ENCODE measurements around the gene ODF2. TPM values are rescaled to one million over a fixed set of nuclear protein-coding genes. Genes with fewer than 3 reads are reported as not detected.

ODF2 gene
- polyA plus RNA-seq, 1 of the 3 experiments (the other 2 are of a cell fraction) = 35.7 TPM

- 80% methylated on average over 5 of the region's 5 CpGs for WGBS (ENCODE audit: low lambda C conversion rate)
- Histone ChIP-seq H3K4me3 (ENCODE audit: low read depth in 2 of 2, low read length in 1 of 2) (no peak overlapping the region), H3K9me2 (no peaks in the 10 kb centered on the region), H3K9ac (no peak overlapping the region), H3K9me3 (no peaks in the 10 kb centered on the region), H4K20me1 (ENCODE audit: insufficient read depth) (no peaks in the 10 kb centered on the region), H3K79me2 (ENCODE audit: insufficient read depth) (no peaks in the 10 kb centered on the region), H2AFZ (ENCODE audit: low read depth) (no peak overlapping the region), H3K27me3 (ENCODE audit: insufficient read depth) (no peaks in the 10 kb centered on the region), H3K36me3 (replicated peaks in 1 of 2; ENCODE audit: control insufficient read depth in 1 of 2, insufficient read depth in 2 of 2, low read length in 1 of 2) (peaks cover 11 to 13% of the 10 kb centered on the region in 2 experiments), H3K27ac (ENCODE audit: low read depth in 2 of 2, low read length in 1 of 2) (no peak overlapping the region), H3F3A (replicated peaks; ENCODE audit: insufficient read depth) (peaks cover 3% of the 10 kb centered on the region), H3K4me1 (ENCODE audit: control insufficient read depth in 1 of 2, insufficient read depth in 2 of 2, low read depth in 1 of 2, low read length in 1 of 2) (no peaks in the 10 kb centered on the region), H3K4me2 (no peak overlapping the region)
- ChIA-PET CTCF (no interaction called here), POLR2A (no interaction called here)
- DNase-seq = no peak
- TF ChIP-seq IRF3 (IDR thresholded peaks at IDR 0.05; ENCODE audit: low read depth, low read length) (no peak), NFIC (IDR thresholded peaks at IDR 0.05; ENCODE audit: borderline replicate concordance) (peak; percentile 53; the same call in 1 of the 2 replicates)
Observed at GRCh38 chr9:128470560-128470959, 14.8 kb downstream of the ODF2 start.

- H3K4me2 ChIP-seq = no peak overlapping the region
- DNase-seq = no peak
- no peaks in the 10 kb centered on the region for H3K9me3 ChIP-seq
- H3F3A ChIP-seq (replicated peaks; ENCODE audit: insufficient read depth) = peaks cover 3% of the 10 kb centered on the region
- H3K27ac ChIP-seq (ENCODE audit: low read depth in 2 of 2, low read length in 1 of 2) = no peak overlapping the region
- POLR2A ChIA-PET = no interaction called here
- no peaks in the 10 kb centered on the region for H3K9me2 ChIP-seq
- no peaks in the 10 kb centered on the region for H3K79me2 ChIP-seq (ENCODE audit: insufficient read depth)
- H3K27me3 ChIP-seq (ENCODE audit: insufficient read depth) = no peaks in the 10 kb centered on the region
- no peaks in the 10 kb centered on the region for H4K20me1 ChIP-seq (ENCODE audit: insufficient read depth)
- no peak overlapping the region for H2AFZ ChIP-seq (ENCODE audit: low read depth)
- H3K4me1 ChIP-seq (ENCODE audit: control insufficient read depth in 1 of 2, insufficient read depth in 2 of 2, low read depth in 1 of 2, low read length in 1 of 2) = no peaks in the 10 kb centered on the region
- no peak overlapping the region for H3K9ac ChIP-seq
- TF ChIP-seq TEAD4 (IDR thresholded peaks at IDR 0.05; ENCODE audit: borderline replicate concordance, insufficient read depth) (no peak), PBX3 (IDR thresholded peaks at IDR 0.05) (no peak), NFIC (IDR thresholded peaks at IDR 0.05; ENCODE audit: borderline replicate concordance) (no peak), NRF1 (IDR thresholded peaks at IDR 0.05; ENCODE audit: low read depth, low read length) (no peak), GATA2 (CRISPR knock-in tag; IDR thresholded peaks at IDR 0.05) (no peak), YY1 (IDR thresholded peaks at IDR 0.05; ENCODE audit: low read depth) (no peak), RFX5 (IDR thresholded peaks at IDR 0.05; ENCODE audit: low read length) (no peak), USF2 (IDR thresholded peaks at IDR 0.05; ENCODE audit: borderline replicate concordance, low read depth, low read length) (no peak)
- 87% methylated on average over 3 of the region's 5 CpGs for whole genome bisulfite sequencing (ENCODE audit: low lambda C conversion rate)
- CTCF ChIA-PET = no interaction called here
- peaks cover 13 to 17% of the 10 kb centered on the region in 2 experiments for H3K36me3 ChIP-seq (replicated peaks in 1 of 2; ENCODE audit: control insufficient read depth in 1 of 2, insufficient read depth in 2 of 2, low read length in 1 of 2)
- no peak overlapping the region for H3K4me3 ChIP-seq (ENCODE audit: low read depth in 2 of 2, low read length in 1 of 2)
Observed at GRCh38 chr9:128473104-128473503, 17.3 kb downstream of the ODF2 start.
